GM12878 (cell line): ENCODE measurements around the gene RETSAT. TPM values are rescaled to one million over a fixed set of nuclear protein-coding genes. Genes with fewer than 3 reads are reported as not detected.

Experiments used
- ATAC-seq: fragments of 200-7000 bp; cut with Tn5 transposase; 3 replicates; pipeline ENCODE4 v1.9.1; 2020; ENCODE audit warnings: mild to moderate bottlenecking, moderate library complexity
- BruUV-seq: library from RNA; stranded (reverse); fragments of 400-500 nt; replicated peaks from 2 replicates; lab custom pipeline; 2021; lab: Mats Ljungman, UMichigan
- CTCF ChIA-PET: fragments of 300-600 bp; sonication (Branson Sonifier 250); formaldehyde crosslinking; extraction: SDS; loops from one replicate; lab custom pipeline; 2021; ENCODE audit warnings: inconsistent platforms; lab: Yijun Ruan, JAX
- POLR2A ChIA-PET: fragments of 350-600 bp; formaldehyde crosslinking; extraction: SDS; loops from one replicate; lab custom pipeline; 2021; ENCODE audit warnings: inconsistent platforms; lab: Charles Lee
- RAD21 ChIA-PET: fragments of 300-600 bp; sonication (Branson Sonifier 250); formaldehyde crosslinking; loops from one replicate; lab custom pipeline; 2023; ENCODE audit warnings: antibody characterized with exemption; ENCODE audit not compliant: unreplicated experiment; lab: Charles Lee
- SMC1A ChIA-PET: fragments of 300-600 bp; sonication (Branson Sonifier 250); formaldehyde crosslinking; loops from one replicate; lab custom pipeline; 2023; ENCODE audit not compliant: unreplicated experiment, uncharacterized antibody; lab: Charles Lee
- DNase-seq: peaks from one replicate; pipeline ENCODE4 v3.0.0-alpha.2; 2011; ENCODE audit warnings: low read depth, low spot score
- FAIRE-seq: peaks from 3 replicates; lab custom pipeline; 2011; peaks lifted over from hg19 to GRCh38; lab: Jason Lieb, UNC
- H2AFZ ChIP-seq: 2 replicates; pipeline ENCODE4 v1.6.0; 2011; ENCODE audit warnings: low read depth, low read length, control low read depth; ENCODE audit not compliant: control insufficient read depth
- H3K27ac ChIP-seq: 2 replicates; pipeline ENCODE4 v1.5.1; 2011; ENCODE audit warnings: control low read depth; ENCODE audit not compliant: control insufficient read depth, insufficient read depth
- H3K27me3 ChIP-seq, 2 experiments: replicated peaks in 1 of 2; 2 replicates each; pipeline versions ENCODE4 v1.6.0 to v1.6.1; 2011; ENCODE audit warnings: low read length in 1 of 2; ENCODE audit not compliant: control insufficient read depth in 2 of 2, insufficient read depth in 2 of 2
- H3K36me3 ChIP-seq, 2 experiments: 2 replicates each; pipeline ENCODE4 v1.5.1; 2011; ENCODE audit warnings: low read length in 1 of 2; ENCODE audit not compliant: control insufficient read depth in 2 of 2, insufficient read depth in 2 of 2
- H3K4me1 ChIP-seq: 2 replicates; pipeline ENCODE4 v1.6.1; 2011; ENCODE audit warnings: mild to moderate bottlenecking, low read length, moderate library complexity, mixed read lengths; ENCODE audit not compliant: control insufficient read depth, insufficient read depth
- H3K4me2 ChIP-seq: 2 replicates; pipeline ENCODE4 v1.6.0; 2011; ENCODE audit warnings: control low read depth; ENCODE audit not compliant: control insufficient read depth, insufficient read depth
- H3K4me3 ChIP-seq: fragments of 200-600 bp; sonication (generic); 2 replicates; pipeline ENCODE4 v1.5.1; 2016
- H3K79me2 ChIP-seq: 2 replicates; pipeline ENCODE4 v1.6.0; 2011; ENCODE audit warnings: low read length; ENCODE audit not compliant: control insufficient read depth, insufficient read depth
- H3K9ac ChIP-seq: 2 replicates; pipeline ENCODE4 v1.8.0; 2011; ENCODE audit warnings: low read length, control low read depth, mixed read lengths; ENCODE audit not compliant: control insufficient read depth, insufficient read depth
- H3K9me3 ChIP-seq: replicated peaks from 3 replicates; pipeline ENCODE4 v1.5.1; 2011; ENCODE audit warnings: mild to moderate bottlenecking, low read length; ENCODE audit not compliant: control insufficient read depth, insufficient read depth
- H4K20me1 ChIP-seq: 2 replicates; pipeline ENCODE4 v1.6.0; 2011; ENCODE audit not compliant: control insufficient read depth, insufficient read depth
- BCL11A ChIP-seq: IDR thresholded peaks from 2 replicates; pipeline ENCODE4 v1.6.1; 2011; ENCODE audit warnings: low read depth, low read length
- CEBPB ChIP-seq, 2 experiments: fragments of 150-350 bp in 1 of 2; IDR thresholded peaks; 2 replicates each; pipeline ENCODE4 v1.6.1; 2012 to 2014; ENCODE audit warnings: low read depth in 2 of 2, low read length in 2 of 2, borderline replicate concordance in 1 of 2, inconsistent platforms in 1 of 2
- GABPA ChIP-seq: IDR thresholded peaks from 2 replicates; pipeline ENCODE4 v1.6.1; 2014; ENCODE audit warnings: antibody characterized with exemption, low read depth, mild to moderate bottlenecking, inconsistent platforms
- GATAD2B ChIP-seq: fragments of 450-650 bp; conservative IDR thresholded peaks from 2 replicates; pipeline ENCODE4 v1.6.1; 2017; ENCODE audit warnings: low read depth, mild to moderate bottlenecking, moderate library complexity
- HDAC6 ChIP-seq: fragments of 200-600 bp; sonication (generic); IDR thresholded peaks from one replicate; pipeline ENCODE4 v1.8.0; 2017; ENCODE audit warnings: antibody characterized with exemption; ENCODE audit not compliant: unreplicated experiment
- IKZF1 ChIP-seq: fragments of 450-650 bp; conservative IDR thresholded peaks from 2 replicates; pipeline ENCODE4 v1.6.1; 2017; ENCODE audit warnings: antibody characterized with exemption, mild to moderate bottlenecking
- LARP7 ChIP-seq: fragments of 450-650 bp; IDR thresholded peaks from 2 replicates; pipeline ENCODE4 v1.6.1; 2017; ENCODE audit warnings: mild to moderate bottlenecking
- MEF2A ChIP-seq: IDR thresholded peaks from 2 replicates; pipeline ENCODE4 v1.6.1; 2011; ENCODE audit warnings: low read depth, mild to moderate bottlenecking, low read length, moderate library complexity; ENCODE audit not compliant: insufficient read depth
- MEF2B ChIP-seq: fragments of 450-650 bp; IDR thresholded peaks from 2 replicates; pipeline ENCODE4 v1.6.1; 2018; ENCODE audit warnings: mild to moderate bottlenecking, moderate library complexity; ENCODE audit not compliant: partially characterized antibody, poor library complexity, severe bottlenecking
- MYC ChIP-seq: IDR thresholded peaks from 2 replicates; pipeline ENCODE4 v1.6.1; 2011; ENCODE audit warnings: mild to moderate bottlenecking, low read length, moderate library complexity, inconsistent platforms; ENCODE audit not compliant: insufficient read depth, insufficient replicate concordance, insufficient read length, severe bottlenecking
- NFYB ChIP-seq: IDR thresholded peaks from 2 replicates; pipeline ENCODE4 v1.6.1; 2011; ENCODE audit warnings: low read depth, mild to moderate bottlenecking, low read length, improper control_type of control experiment, moderate library complexity; ENCODE audit not compliant: insufficient read depth
- NR2C1 ChIP-seq: fragments of 450-650 bp; IDR thresholded peaks from 2 replicates; pipeline ENCODE4 v1.6.1; 2017; ENCODE audit warnings: antibody characterized with exemption, mild to moderate bottlenecking, moderate library complexity
- RBBP5 ChIP-seq: fragments of 200-600 bp; sonication (generic); conservative IDR thresholded peaks from 2 replicates; pipeline ENCODE4 v1.6.1; 2016
- RUNX3 ChIP-seq: IDR thresholded peaks from 2 replicates; pipeline ENCODE4 v1.6.1; 2012; ENCODE audit warnings: low read length, inconsistent platforms
- SMC3 ChIP-seq: IDR thresholded peaks from 2 replicates; pipeline ENCODE4 v1.6.1; 2011; ENCODE audit warnings: low read length, improper control_type of control experiment, borderline replicate concordance
- SUZ12 ChIP-seq: fragments of 200-600 bp; sonication (generic); IDR thresholded peaks from one replicate; pipeline ENCODE4 v1.6.1; 2018; ENCODE audit warnings: antibody characterized with exemption, mild to moderate bottlenecking; ENCODE audit not compliant: unreplicated experiment
- TCF7 ChIP-seq: IDR thresholded peaks from 2 replicates; pipeline ENCODE4 v1.6.1; 2014; ENCODE audit warnings: antibody characterized with exemption, borderline replicate concordance
- USF2 ChIP-seq: IDR thresholded peaks from 2 replicates; pipeline ENCODE4 v1.6.1; 2011; ENCODE audit warnings: low read depth, low read length, improper control_type of control experiment, borderline replicate concordance
- ZSCAN29 ChIP-seq: fragments of 450-650 bp; IDR thresholded peaks from 2 replicates; pipeline ENCODE4 v1.6.1; 2017; ENCODE audit warnings: mild to moderate bottlenecking, moderate library complexity
- ZZZ3 ChIP-seq: IDR thresholded peaks from 2 replicates; pipeline ENCODE4 v1.6.1; 2011; ENCODE audit warnings: low read depth; ENCODE audit not compliant: control insufficient read depth, insufficient read length
- whole genome bisulfite sequencing: methylation state at CpG from one replicate; pipeline ENCODE4 v1.1.6; 2016; ENCODE audit warnings: low lambda C conversion rate; ENCODE audit not compliant: insufficient replicate concordance, insufficient coverage; ENCODE audit errors: missing lambda C conversion rate; 5-methylcytosine and 5-hydroxymethylcytosine counted together
- in situ Hi-C: fragments of 300-500 bp; cut with MboI; formaldehyde crosslinking; loops from 9 replicates; pipeline ENCODE4 v1.14.3; 2018; ENCODE audit warnings: mixed read lengths
- intact Hi-C: fragments of 100-400 bp; cut with micrococcal nuclease; formaldehyde crosslinking; loops from one replicate; pipeline ENCODE4 v1.14.2; 2022; ENCODE audit not compliant: unreplicated experiment
- polyA plus RNA-seq, 11 experiments: library from polyadenylated mRNA; depleted of rRNA in 4 of 11; unstranded in 6 of 11; stranded (reverse) in 5 of 11; fragments of >200 nt; fragmentation: Nextera tagmentation in 4 of 11; fragmentation: Illumina TruSeq in 1 of 11; extraction: Ambion mirVana in 4 of 11; extraction: Trizol in 1 of 11; gene quantifications; 1 replicate in 1 of 11; 2 replicates in 10 of 11; pipeline versions ENCODE4 v1.2.1 to v1.2.3, GENCODE V29; 2011 to 2016; ENCODE audit warnings: inconsistent platforms in 2 of 11, missing spikeins in 2 of 11, low read depth in 1 of 11
- total RNA-seq, 4 experiments: library from RNA; depleted of rRNA in 3 of 4; stranded (reverse); fragments of >200 nt in 3 of 4; fragmentation: Illumina TruSeq in 1 of 4; extraction: Trizol in 1 of 4; gene quantifications; 2 replicates each; pipeline versions ENCODE4 v1.2.1 to v1.2.3, GENCODE V29; 2013 to 2021

The RETSAT gene
- total and polyA plus RNA-seq, 10 of the 15 experiments (the other 5 are each of a cell fraction or from before 2014, with no cell fraction given) = 3.3 to 28.8 (median 22.0) TPM

DNA sequence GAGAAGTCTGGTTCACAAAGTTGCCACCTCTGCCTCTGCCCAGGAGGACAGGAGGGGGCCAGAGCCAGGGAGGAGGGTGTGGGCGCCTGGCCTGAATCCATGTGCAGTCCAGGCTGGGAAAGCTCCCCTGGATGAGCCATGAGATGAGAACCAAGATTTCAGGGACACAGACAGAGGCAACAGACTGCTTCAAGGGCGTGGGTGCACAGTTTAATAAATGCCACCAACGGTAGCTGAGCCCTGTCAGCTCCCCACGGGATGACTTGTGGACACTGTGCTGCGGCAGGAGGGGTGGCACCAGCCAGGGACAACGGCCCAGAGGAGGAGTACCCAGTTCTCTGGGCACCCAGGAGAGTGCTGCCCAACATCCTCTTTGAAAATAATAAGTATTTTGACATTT lies 40.6 kb upstream of the RETSAT start:
- no TSS peak for BruUV-seq
- POLR2A ChIA-PET = no interaction called here

More for the DNA sequence above, 40.6 kb upstream of the RETSAT start:
- ChIA-PET CTCF (no interaction called here), SMC1A (no interaction called here), RAD21 (interaction anchor here (7.7 kb wide), 1 partner anchor 156 kb away, joined by 60 read pairs; no protein-coding TSS in a partner anchor)
- Histone ChIP-seq H3K4me3 (no peak overlapping the region), H4K20me1 (no peaks in the 10 kb centered on the region), H3K4me2 (no peak overlapping the region), H3K79me2 (no peaks in the 10 kb centered on the region), H3K4me1 (peaks cover 16% of the 10 kb centered on the region), H3K27ac (no peak overlapping the region), H3K27me3 (no peaks in the 10 kb centered on the region), H3K36me3 (peaks cover 3 to 4% of the 10 kb centered on the region in 2 experiments; a peak in 3 of 4 replicates), H3K9ac (no peak overlapping the region), H2AFZ (no peak overlapping the region), H3K9me3 (no peaks in the 10 kb centered on the region)
- ATAC-seq = no peak
- DNase-seq = no peak
- in situ Hi-C loops = no loop called here
- TF ChIP-seq MEF2B (no peak), SUZ12 (no peak), RBBP5 (no peak), IKZF1 (no peak), HDAC6 (no peak), GABPA (no peak), USF2 (no peak), LARP7 (no peak), RUNX3 (no peak), BCL11A (no peak), CEBPB (IDR thresholded peaks at IDR 0.05; ENCODE audit: borderline replicate concordance in 1 of 2, low read depth in 2 of 2, low read length in 2 of 2) (no peak), ZZZ3 (no peak), NR2C1 (no peak), SMC3 (no peak), MYC (no peak), ZSCAN29 (no peak), NFYB (no peak), TCF7 (no peak), MEF2A (no peak), GATAD2B (no peak)
- 62% methylated on average over 6 of the region's 6 CpGs for WGBS
- no peak for FAIRE-seq
- intact Hi-C loops = no loop called here
